WTC11 (cell line): ENCODE results near the gene PADI1.

Experiments used
- ESRRA ChIP-seq: sonication (generic); formaldehyde crosslinking; IDR thresholded peaks from 2 replicates; pipeline ENCODE4 v1.8.1; 2022; ENCODE audit warnings: mild to moderate bottlenecking, missing genetic modification reagents, borderline replicate concordance
- FOXP1 ChIP-seq: sonication (generic); formaldehyde crosslinking; IDR thresholded peaks from 2 replicates; pipeline ENCODE4 v1.8.0; 2022; ENCODE audit warnings: missing genetic modification reagents, mild to moderate bottlenecking, moderate library complexity, borderline replicate concordance
- GABPB1 ChIP-seq: sonication (generic); formaldehyde crosslinking; IDR thresholded peaks from 2 replicates; pipeline ENCODE4 v1.8.1; 2023; ENCODE audit warnings: mild to moderate bottlenecking, missing genetic modification reagents
- MXD4 ChIP-seq: fragments of 250-450 bp; sonication (Bioruptor Pico); IDR thresholded peaks from 2 replicates; pipeline ENCODE4 v1.8.0; 2021; ENCODE audit warnings: mild to moderate bottlenecking, moderate library complexity, borderline replicate concordance
- NFYB ChIP-seq: sonication (generic); formaldehyde crosslinking; conservative IDR thresholded peaks from 2 replicates; pipeline ENCODE4 v1.8.0; 2022; ENCODE audit warnings: low read depth, missing genetic modification reagents
- NR3C1 ChIP-seq: sonication (generic); formaldehyde crosslinking; conservative IDR thresholded peaks from 2 replicates; pipeline ENCODE4 v1.8.1; 2023; ENCODE audit warnings: low read depth, mild to moderate bottlenecking, missing genetic modification reagents
- RORB ChIP-seq: fragments of 250-450 bp; sonication (Bioruptor Pico); IDR thresholded peaks from 2 replicates; pipeline ENCODE4 v1.9.0; 2021; ENCODE audit warnings: mild to moderate bottlenecking
- SP1 ChIP-seq: sonication (generic); formaldehyde crosslinking; conservative IDR thresholded peaks from 2 replicates; pipeline ENCODE4 v1.8.1; 2022; ENCODE audit warnings: missing genetic modification reagents
- USF1 ChIP-seq: sonication (generic); formaldehyde crosslinking; IDR thresholded peaks from 2 replicates; pipeline ENCODE4 v1.8.0; 2022; ENCODE audit warnings: mild to moderate bottlenecking, missing genetic modification reagents
- ZBTB43 ChIP-seq: sonication (generic); formaldehyde crosslinking; IDR thresholded peaks from 2 replicates; pipeline ENCODE4 v1.8.1; 2023; ENCODE audit warnings: mild to moderate bottlenecking, missing genetic modification reagents
- TF ChIP-seq, protein P1 (sequence below): fragments of 200-600 bp; IDR thresholded peaks from 2 replicates; pipeline ENCODE4 v1.8.0; 2022; ENCODE audit warnings: antibody characterized with exemption
- TF ChIP-seq, protein P2 (sequence below): sonication (generic); formaldehyde crosslinking; IDR thresholded peaks from 2 replicates; pipeline ENCODE4 v1.8.1; 2022; ENCODE audit warnings: mild to moderate bottlenecking, moderate library complexity, missing genetic modification reagents

DNA sequence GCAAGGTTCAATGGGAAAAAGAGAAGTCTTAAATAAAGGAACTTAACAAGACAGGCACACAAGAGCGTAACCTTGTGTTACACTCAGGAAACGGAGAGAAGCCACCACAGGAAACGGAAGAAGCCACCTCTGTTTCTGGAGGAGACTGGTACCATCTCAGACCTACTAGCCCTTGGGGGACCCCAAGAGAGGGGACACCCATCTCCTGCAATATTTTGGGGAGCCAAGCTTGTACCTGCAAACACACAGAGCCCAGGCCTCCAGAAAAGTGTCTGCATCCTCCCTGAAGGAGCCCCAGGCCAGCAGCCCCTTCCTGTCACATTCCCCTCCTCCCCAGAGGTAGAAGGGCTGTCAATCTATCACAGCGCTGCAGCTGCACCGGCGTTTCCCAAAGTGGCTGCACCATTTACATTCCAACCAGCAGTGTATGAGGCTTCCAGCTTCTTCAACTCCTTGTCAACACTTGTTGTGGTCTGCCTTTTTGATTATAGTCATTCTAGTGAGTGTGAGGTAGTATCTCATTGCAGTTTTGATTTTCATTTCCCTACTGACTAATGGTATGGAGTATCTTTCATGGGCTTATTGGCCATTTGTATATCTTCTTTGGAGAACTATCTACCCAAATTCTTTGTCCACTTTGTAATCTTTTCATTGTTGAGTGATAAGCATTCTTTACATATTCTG, 23.0 kb upstream of the PADI1 start:
- TF ChIP-seq MXD4 (CRISPR knock-in tag): no peak
- TF ChIP-seq, protein P1, sequence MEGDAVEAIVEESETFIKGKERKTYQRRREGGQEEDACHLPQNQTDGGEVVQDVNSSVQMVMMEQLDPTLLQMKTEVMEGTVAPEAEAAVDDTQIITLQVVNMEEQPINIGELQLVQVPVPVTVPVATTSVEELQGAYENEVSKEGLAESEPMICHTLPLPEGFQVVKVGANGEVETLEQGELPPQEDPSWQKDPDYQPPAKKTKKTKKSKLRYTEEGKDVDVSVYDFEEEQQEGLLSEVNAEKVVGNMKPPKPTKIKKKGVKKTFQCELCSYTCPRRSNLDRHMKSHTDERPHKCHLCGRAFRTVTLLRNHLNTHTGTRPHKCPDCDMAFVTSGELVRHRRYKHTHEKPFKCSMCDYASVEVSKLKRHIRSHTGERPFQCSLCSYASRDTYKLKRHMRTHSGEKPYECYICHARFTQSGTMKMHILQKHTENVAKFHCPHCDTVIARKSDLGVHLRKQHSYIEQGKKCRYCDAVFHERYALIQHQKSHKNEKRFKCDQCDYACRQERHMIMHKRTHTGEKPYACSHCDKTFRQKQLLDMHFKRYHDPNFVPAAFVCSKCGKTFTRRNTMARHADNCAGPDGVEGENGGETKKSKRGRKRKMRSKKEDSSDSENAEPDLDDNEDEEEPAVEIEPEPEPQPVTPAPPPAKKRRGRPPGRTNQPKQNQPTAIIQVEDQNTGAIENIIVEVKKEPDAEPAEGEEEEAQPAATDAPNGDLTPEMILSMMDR: no peak
- no peak for TF ChIP-seq SP1
- TF ChIP-seq USF1 (CRISPR knock-in tag): no peak
- TF ChIP-seq NFYB (CRISPR knock-in tag): no peak
- TF ChIP-seq NR3C1 (CRISPR knock-in tag): no peak
- TF ChIP-seq, protein P2, sequence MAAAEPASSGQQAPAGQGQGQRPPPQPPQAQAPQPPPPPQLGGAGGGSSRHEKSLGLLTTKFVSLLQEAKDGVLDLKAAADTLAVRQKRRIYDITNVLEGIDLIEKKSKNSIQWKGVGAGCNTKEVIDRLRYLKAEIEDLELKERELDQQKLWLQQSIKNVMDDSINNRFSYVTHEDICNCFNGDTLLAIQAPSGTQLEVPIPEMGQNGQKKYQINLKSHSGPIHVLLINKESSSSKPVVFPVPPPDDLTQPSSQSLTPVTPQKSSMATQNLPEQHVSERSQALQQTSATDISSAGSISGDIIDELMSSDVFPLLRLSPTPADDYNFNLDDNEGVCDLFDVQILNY (CRISPR knock-in tag): no peak
- no peak for TF ChIP-seq ESRRA (CRISPR knock-in tag)
- no peak for TF ChIP-seq FOXP1 (CRISPR knock-in tag)
- no peak for TF ChIP-seq RORB
- no peak for TF ChIP-seq GABPB1
- TF ChIP-seq ZBTB43: no peak
